SK-N-SH (cell line): ENCODE measurements around the gene DPYSL4. TPM values are rescaled to one million over a fixed set of nuclear protein-coding genes. Genes with fewer than 3 reads are reported as not detected.

Experiments used
- CTCF ChIA-PET: fragments of 300-600, 350-600 bp; formaldehyde crosslinking; extraction: SDS; loops from one replicate; lab custom pipeline; 2021; lab: Yijun Ruan, JAX
- POLR2A ChIA-PET: fragments of 350-600 bp; sonication (Branson Sonifier 250); formaldehyde crosslinking; extraction: SDS; loops from one replicate; lab custom pipeline; 2020; ENCODE audit warnings: antibody characterized with exemption, inconsistent platforms; lab: Yijun Ruan, JAX
- DNase-seq: peaks from one replicate; pipeline ENCODE4 v3.0.0; 2012
- H2AFZ ChIP-seq: fragments of 200-600 bp; sonication (generic); 2 replicates; pipeline ENCODE4 v1.8.1; 2016; ENCODE audit warnings: antibody characterized with exemption, mild to moderate bottlenecking, low read depth
- H3F3A ChIP-seq: fragments of 200-600 bp; sonication (generic); replicated peaks from 2 replicates; pipeline ENCODE3; 2016; ENCODE audit warnings: antibody characterized with exemption, mild to moderate bottlenecking; ENCODE audit not compliant: insufficient read depth
- H3K27ac ChIP-seq, 2 experiments: fragments of 200-500 bp in 1 of 2; fragments of 200-600 bp in 1 of 2; sonication (Bioruptor generic) in 1 of 2; sonication (generic), shearing (Covaris generic) in 1 of 2; 2 replicates each; pipeline versions ENCODE4 v1.5.1 to v1.6.1; 2014 to 2016; ENCODE audit warnings: low read depth in 2 of 2, inconsistent platforms in 1 of 2, low read length in 1 of 2, mild to moderate bottlenecking in 1 of 2, mixed read lengths in 1 of 2
- H3K27me3 ChIP-seq: fragments of 200-600 bp; sonication (generic), shearing (Covaris generic); 2 replicates; pipeline ENCODE4 v1.6.1; 2016; ENCODE audit warnings: mixed run types; ENCODE audit not compliant: insufficient read depth
- H3K36me3 ChIP-seq, 2 experiments: fragments of 200-500 bp in 1 of 2; fragments of 200-600 bp in 1 of 2; sonication (Bioruptor generic) in 1 of 2; sonication (generic) in 1 of 2; replicated peaks in 1 of 2; 2 replicates each; pipeline versions ENCODE3 to v1.5.1; 2014 to 2016; ENCODE audit warnings: low read length in 1 of 2, mild to moderate bottlenecking in 1 of 2; ENCODE audit not compliant: insufficient read depth in 2 of 2, control insufficient read depth in 1 of 2
- H3K4me1 ChIP-seq, 2 experiments: fragments of 200-500 bp in 1 of 2; fragments of 200-600 bp in 1 of 2; sonication (Bioruptor generic) in 1 of 2; sonication (generic), shearing (Covaris generic) in 1 of 2; 2 replicates each; pipeline versions ENCODE4 v1.5.1 to v1.6.1; 2014 to 2016; ENCODE audit warnings: low read depth in 1 of 2, low read length in 1 of 2, mixed run types in 1 of 2; ENCODE audit not compliant: insufficient read depth in 2 of 2, control insufficient read depth in 1 of 2
- H3K4me2 ChIP-seq: fragments of 200-600 bp; sonication (generic), shearing (Covaris generic); 2 replicates; pipeline ENCODE4 v1.6.1; 2017; ENCODE audit warnings: mixed run types
- H3K4me3 ChIP-seq, 2 experiments: fragments of 200-500 bp in 1 of 2; fragments of 200-600 bp in 1 of 2; sonication (Bioruptor generic) in 1 of 2; sonication (generic), shearing (Covaris generic) in 1 of 2; 2 replicates each; pipeline versions ENCODE4 v1.5.1 to v1.8.1; 2014 to 2016; ENCODE audit warnings: low read depth in 2 of 2, inconsistent platforms in 1 of 2, low read length in 1 of 2, mild to moderate bottlenecking in 1 of 2, mixed read lengths in 1 of 2, moderate library complexity in 1 of 2
- H3K79me2 ChIP-seq: fragments of 200-600 bp; sonication (generic); 2 replicates; pipeline ENCODE4 v1.8.1; 2017; ENCODE audit warnings: mild to moderate bottlenecking; ENCODE audit not compliant: insufficient read depth
- H3K9ac ChIP-seq: fragments of 200-600 bp; sonication (generic); 2 replicates; pipeline ENCODE4 v1.6.1; 2017; ENCODE audit warnings: mixed run types
- H3K9me2 ChIP-seq: fragments of 200-600 bp; sonication (generic); 2 replicates; pipeline ENCODE4 v1.6.1; 2017; ENCODE audit warnings: mixed run types
- H3K9me3 ChIP-seq: fragments of 200-600 bp; sonication (generic); 2 replicates; pipeline ENCODE4 v1.6.1; 2017; ENCODE audit warnings: mixed run types, mild to moderate bottlenecking, moderate library complexity
- H4K20me1 ChIP-seq: fragments of 200-600 bp; sonication (generic); 2 replicates; pipeline ENCODE4 v1.6.1; 2017; ENCODE audit warnings: mild to moderate bottlenecking, mixed run types; ENCODE audit not compliant: insufficient read depth
- CHD2 ChIP-seq: fragments of 150-350 bp; IDR thresholded peaks from 2 replicates; pipeline ENCODE4 v1.6.1; 2018; ENCODE audit warnings: low read length; ENCODE audit not compliant: partially characterized antibody
- EP300 ChIP-seq, 2 experiments: IDR thresholded peaks; 2 replicates each; pipeline versions ENCODE4 v1.4.0 to v1.6.1; 2012; ENCODE audit warnings: borderline replicate concordance in 1 of 2, low read depth in 1 of 2, low read length in 1 of 2
- FOSL2 ChIP-seq: IDR thresholded peaks from 2 replicates; pipeline ENCODE4 v1.4.0; 2012; ENCODE audit warnings: low read depth, mild to moderate bottlenecking, moderate library complexity, borderline replicate concordance
- GATA2 ChIP-seq: sonication (generic); formaldehyde crosslinking; IDR thresholded peaks from 2 replicates; pipeline ENCODE4 v1.5.0; 2020; ENCODE audit warnings: mild to moderate bottlenecking, missing genetic modification reagents
- NFIC ChIP-seq: IDR thresholded peaks from 2 replicates; pipeline ENCODE4 v1.4.0; 2012; ENCODE audit warnings: borderline replicate concordance
- RFX5 ChIP-seq: IDR thresholded peaks from 2 replicates; pipeline ENCODE4 v1.6.1; 2012; ENCODE audit warnings: mild to moderate bottlenecking, improper control_type of control experiment, low read length
- RXRA ChIP-seq: IDR thresholded peaks from 2 replicates; pipeline ENCODE4 v1.4.0; 2012; ENCODE audit warnings: low read depth, mild to moderate bottlenecking, borderline replicate concordance
- WGBS: methylation state at CpG from one replicate; pipeline ENCODE4 v1.1.6; 2017; ENCODE audit warnings: low lambda C conversion rate; 5-methylcytosine and 5-hydroxymethylcytosine counted together
- polyA plus RNA-seq, 3 experiments: library from polyadenylated mRNA; depleted of rRNA; stranded (reverse); fragments of >200 nt; gene quantifications; 2 replicates each; pipeline ENCODE4 v1.2.3, GENCODE V29; 2012
- TF ChIP-seq, protein P1 (sequence below): IDR thresholded peaks from 2 replicates; pipeline ENCODE4 v1.6.1; 2012; ENCODE audit warnings: mild to moderate bottlenecking, low read depth, low read length, moderate library complexity

The DPYSL4 gene
- polyA plus RNA-seq, 1 of the 3 experiments (the other 2 are of a cell fraction): 21.8 TPM

DNA sequence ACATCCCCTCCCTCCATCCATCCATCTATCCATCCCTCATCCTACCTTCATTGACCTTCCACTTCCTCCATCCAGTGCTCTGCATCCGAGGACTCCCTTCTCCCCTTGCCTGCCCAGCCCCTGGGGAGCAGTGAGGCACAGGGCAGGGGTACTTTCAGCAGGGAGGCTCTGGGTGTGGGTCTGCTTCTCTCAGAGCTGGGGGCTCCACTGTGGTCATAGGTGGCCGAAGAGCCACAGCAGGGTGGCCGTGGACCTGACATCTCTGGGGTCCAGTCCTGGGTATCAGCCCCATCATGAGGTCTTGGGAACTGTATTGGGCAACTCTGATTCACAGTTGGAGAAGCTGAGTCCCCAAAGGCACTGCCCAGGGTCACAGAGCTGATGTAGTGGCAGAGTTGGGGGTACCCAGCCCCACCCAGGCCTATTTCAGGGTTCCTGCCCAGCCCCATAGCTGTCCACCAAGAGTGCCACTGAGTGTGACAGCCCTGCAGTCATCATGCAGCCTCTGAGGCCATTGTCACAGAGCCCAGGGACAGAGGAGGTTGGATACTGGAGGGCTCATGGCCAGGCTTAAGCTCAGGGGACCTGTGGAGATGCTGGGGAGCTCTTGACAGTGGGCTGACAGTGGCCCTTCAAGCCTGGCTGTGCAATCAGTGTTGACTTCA, 35.3 kb upstream of the DPYSL4 start (continued):
- TF ChIP-seq, protein P1, sequence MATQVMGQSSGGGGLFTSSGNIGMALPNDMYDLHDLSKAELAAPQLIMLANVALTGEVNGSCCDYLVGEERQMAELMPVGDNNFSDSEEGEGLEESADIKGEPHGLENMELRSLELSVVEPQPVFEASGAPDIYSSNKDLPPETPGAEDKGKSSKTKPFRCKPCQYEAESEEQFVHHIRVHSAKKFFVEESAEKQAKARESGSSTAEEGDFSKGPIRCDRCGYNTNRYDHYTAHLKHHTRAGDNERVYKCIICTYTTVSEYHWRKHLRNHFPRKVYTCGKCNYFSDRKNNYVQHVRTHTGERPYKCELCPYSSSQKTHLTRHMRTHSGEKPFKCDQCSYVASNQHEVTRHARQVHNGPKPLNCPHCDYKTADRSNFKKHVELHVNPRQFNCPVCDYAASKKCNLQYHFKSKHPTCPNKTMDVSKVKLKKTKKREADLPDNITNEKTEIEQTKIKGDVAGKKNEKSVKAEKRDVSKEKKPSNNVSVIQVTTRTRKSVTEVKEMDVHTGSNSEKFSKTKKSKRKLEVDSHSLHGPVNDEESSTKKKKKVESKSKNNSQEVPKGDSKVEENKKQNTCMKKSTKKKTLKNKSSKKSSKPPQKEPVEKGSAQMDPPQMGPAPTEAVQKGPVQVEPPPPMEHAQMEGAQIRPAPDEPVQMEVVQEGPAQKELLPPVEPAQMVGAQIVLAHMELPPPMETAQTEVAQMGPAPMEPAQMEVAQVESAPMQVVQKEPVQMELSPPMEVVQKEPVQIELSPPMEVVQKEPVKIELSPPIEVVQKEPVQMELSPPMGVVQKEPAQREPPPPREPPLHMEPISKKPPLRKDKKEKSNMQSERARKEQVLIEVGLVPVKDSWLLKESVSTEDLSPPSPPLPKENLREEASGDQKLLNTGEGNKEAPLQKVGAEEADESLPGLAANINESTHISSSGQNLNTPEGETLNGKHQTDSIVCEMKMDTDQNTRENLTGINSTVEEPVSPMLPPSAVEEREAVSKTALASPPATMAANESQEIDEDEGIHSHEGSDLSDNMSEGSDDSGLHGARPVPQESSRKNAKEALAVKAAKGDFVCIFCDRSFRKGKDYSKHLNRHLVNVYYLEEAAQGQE: no peak
- TF ChIP-seq RFX5 (no peak), EP300 (IDR thresholded peaks at IDR 0.05; ENCODE audit: borderline replicate concordance in 1 of 2, low read depth in 1 of 2, low read length in 1 of 2) (no peak)

DNA sequence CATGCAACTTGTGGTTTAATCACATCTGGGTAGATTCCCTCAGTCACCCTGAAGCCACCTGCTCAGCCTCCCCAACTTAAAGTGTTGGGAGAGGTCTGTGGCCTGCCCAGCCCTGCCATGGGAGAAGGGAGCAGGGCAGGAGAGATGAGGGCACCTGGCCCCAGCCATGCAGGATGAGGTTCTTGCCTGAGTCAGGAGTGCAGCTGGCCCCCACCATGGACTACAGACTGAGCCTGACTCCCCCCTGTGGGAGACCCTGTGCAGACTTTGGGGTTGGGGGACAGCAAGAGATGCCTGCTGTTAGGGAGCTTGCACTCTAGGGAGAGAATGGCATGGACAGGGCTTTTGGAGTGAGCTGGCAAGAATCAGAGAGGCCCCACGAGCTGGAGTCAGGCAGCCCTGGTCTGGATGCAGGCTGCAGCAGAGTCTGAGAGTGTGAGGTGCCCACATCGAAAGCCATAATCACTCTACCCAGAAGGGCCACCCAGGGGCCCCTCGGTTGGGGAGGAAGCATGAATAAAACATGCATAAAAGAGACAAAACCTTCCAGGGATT, 34.7 kb upstream of the DPYSL4 start:
- no peaks in the 10 kb centered on the region for H3K36me3 ChIP-seq
- no peaks in the 10 kb centered on the region for H3K9me3 ChIP-seq
- no peak overlapping the region for H3K4me2 ChIP-seq
- POLR2A ChIA-PET: interaction anchor here (0.6 kb wide), 1 partner anchor 21 kb away, joined by 3 read pairs; no protein-coding TSS in a partner anchor
- no peaks in the 10 kb centered on the region for H4K20me1 ChIP-seq
- H3F3A ChIP-seq: no peaks in the 10 kb centered on the region
- WGBS: 0% methylated on average over 3 of the region's 3 CpGs
- H3K4me1 ChIP-seq: no peaks in the 10 kb centered on the region
- no peak overlapping the region for H3K9ac ChIP-seq
- H3K27me3 ChIP-seq: no peaks in the 10 kb centered on the region
- H3K27ac ChIP-seq: no peak overlapping the region
- H3K9me2 ChIP-seq: no peaks in the 10 kb centered on the region
- H3K79me2 ChIP-seq: no peaks in the 10 kb centered on the region
- no peak overlapping the region for H2AFZ ChIP-seq
- no peak for DNase-seq
- CTCF ChIA-PET: interaction anchor here (2.3 kb wide), 1 partner anchor 9 kb away, joined by 24 read pairs; no protein-coding TSS in a partner anchor
- TF ChIP-seq RFX5: no peak
- no peak for TF ChIP-seq NFIC
- no peak for TF ChIP-seq RXRA
- no peak for TF ChIP-seq CHD2
- TF ChIP-seq, protein P1: no peak
- TF ChIP-seq GATA2: no peak
- no peak for TF ChIP-seq FOSL2
- no peak overlapping the region for H3K4me3 ChIP-seq
